ENCODE results near the gene UIMC1. TPM values are rescaled to one million over a fixed set of nuclear protein-coding genes. Genes with fewer than 3 reads are reported as not detected.

Gene UIMC1
- total and polyA plus RNA-seq, 11 donors, result 14.8 to 40.2 (median 31.9) TPM

- DNase-seq (no peak), ATAC-seq (no peak)
- H3K4me1 ChIP-seq, result no peaks in the 10 kb centered on the region
- TF ChIP-seq POLR2A (IDR thresholded peaks at IDR 0.05) (no peak), CTCF (IDR thresholded peaks at IDR 0.05) (no peak)
- H3K27ac ChIP-seq, result no peak overlapping the region
- intact Hi-C loops (cut with DNase I), result no loop called here
- no peak overlapping the region for H3K4me3 ChIP-seq
- no peaks in the 10 kb centered on the region for H3K27me3 ChIP-seq
- 89 to 94% (median 91%) methylated on average over 6 of the region's 6 CpGs for WGBS, 4 donors
- no peaks in the 10 kb centered on the region for H3K9me3 ChIP-seq
- peaks cover 0 to 37% (median 14%) of the 10 kb centered on the region in 9 donors for H3K36me3 ChIP-seq
Observed at GRCh38 chr5:176918613-176919012, 88.0 kb downstream of the UIMC1 start.

- H3K27me3 ChIP-seq, result no peaks in the 10 kb centered on the region
- no peak for ATAC-seq
- H3K9me3 ChIP-seq, result no peaks in the 10 kb centered on the region
- no peak for TF ChIP-seq CTCF (IDR thresholded peaks at IDR 0.05)
- TF ChIP-seq POLR2A (IDR thresholded peaks at IDR 0.05), result no peak
- peaks cover 0 to 40% (median 18%) of the 10 kb centered on the region in 9 donors for H3K36me3 ChIP-seq
- DNase-seq, result no peak
- no peak overlapping the region for H3K4me3 ChIP-seq
- intact Hi-C loops (cut with DNase I), result no loop called here
- H3K27ac ChIP-seq, result no peak overlapping the region
- H3K4me1 ChIP-seq, result no peaks in the 10 kb centered on the region
Observed at GRCh38 chr5:176916337-176916736, 90.2 kb downstream of the UIMC1 start.

GRCh38 chr5:176915906-176916305 is 90.7 kb downstream of the UIMC1 start:
- intact Hi-C loops (cut with DNase I), result no loop called here
- Histone ChIP-seq H3K4me3 (no peak overlapping the region), H3K4me1 (no peaks in the 10 kb centered on the region), H3K27me3 (no peaks in the 10 kb centered on the region), H3K36me3 (peaks cover 0 to 44% (median 22%) of the 10 kb centered on the region in 9 donors), H3K9me3 (no peaks in the 10 kb centered on the region), H3K27ac (no peak overlapping the region)
- 68 to 96% (median 83%) methylated on average over 2 of the region's 2 CpGs for WGBS, 4 donors
- DNase-seq (no peak), ATAC-seq (no peak)
- no peak for TF ChIP-seq CTCF (IDR thresholded peaks at IDR 0.05)
- no peak for TF ChIP-seq POLR2A (IDR thresholded peaks at IDR 0.05)

- Histone ChIP-seq H3K36me3 (peaks cover 0 to 60% (median 40%) of the 10 kb centered on the region in 9 donors), H3K27ac (no peak overlapping the region)
- TF ChIP-seq POLR2A (IDR thresholded peaks at IDR 0.05), result no peak
- TF ChIP-seq CTCF (IDR thresholded peaks at IDR 0.05), result no peak
Observed at GRCh38 chr5:176912115-176912514, 94.5 kb downstream of the UIMC1 start.

More at GRCh38 chr5:176912115-176912514, 94.5 kb downstream of the UIMC1 start:
- H3K4me1 ChIP-seq, result peaks cover 0 to 19% (median 0%) of the 10 kb centered on the region in 12 donors
- intact Hi-C loops (cut with DNase I), result no loop called here
- no peaks in the 10 kb centered on the region for H3K27me3 ChIP-seq
- H3K9me3 ChIP-seq, result no peaks in the 10 kb centered on the region
- ATAC-seq (no peak), DNase-seq (no peak)
- H3K4me3 ChIP-seq, result no peak overlapping the region
- 81 to 91% (median 86%) methylated on average over 2 of the region's 2 CpGs for WGBS, 4 donors
